GM12801 (cell line): ENCODE results near the gene ERBB4.

Source experiments
- CTCF ChIP-seq: IDR thresholded peaks from one replicate; pipeline ENCODE4 v1.5.1; 2011; ENCODE audit warnings: control low read depth; ENCODE audit not compliant: insufficient read length; ENCODE audit errors: extremely low read depth

ERBB4 gene

GRCh38 chr2:212064318-212064717 lies 474.3 kb downstream of the ERBB4 start:
- TF ChIP-seq CTCF, result no peak

GRCh38 chr2:212052412-212053159 lies 486.0 kb downstream of the ERBB4 start:
- no peak for TF ChIP-seq CTCF

GRCh38 chr2:212050871-212051270 lies 487.7 kb downstream of the ERBB4 start:
- TF ChIP-seq CTCF, result no peak

- TF ChIP-seq CTCF, result no peak
These were observed 496.0 kb downstream of the ERBB4 start for GRCh38 chr2:212042562-212042961.

GRCh38 chr2:212037062-212037461 lies 501.5 kb downstream of the ERBB4 start:
- TF ChIP-seq CTCF, result no peak

GRCh38 chr2:212034841-212035585 lies 503.6 kb downstream of the ERBB4 start:
- TF ChIP-seq CTCF, result no peak

- no peak for TF ChIP-seq CTCF
These were observed 504.7 kb downstream of the ERBB4 start for GRCh38 chr2:212033888-212034287.
